Ascending aorta (tissue), 2 donors: ENCODE results near the gene PHACTR3. TPM values are rescaled to one million over a fixed set of nuclear protein-coding genes. Genes with fewer than 3 reads are reported as not detected.

Source experiments
- DNase-seq, 2 donors: peaks; one replicate each; pipeline ENCODE4 v3.0.0-alpha.2; 2019; ENCODE audit warnings: low spot score in 2 of 2
- H3K27ac ChIP-seq, 2 donors: fragments of 200-600 bp; sonication (generic); one replicate each; pipeline ENCODE4 v1.5.1; 2016 to 2017; ENCODE audit warnings: mild to moderate bottlenecking in 1 of 2
- H3K27me3 ChIP-seq: fragments of 200-600 bp; sonication (generic); one replicate; pipeline ENCODE4 v1.5.1; 2017
- H3K36me3 ChIP-seq, 2 donors: fragments of 200-600 bp; sonication (generic); one replicate each; pipeline ENCODE4 v1.5.1; 2016
- H3K4me1 ChIP-seq, 2 donors: fragments of 200-600 bp; sonication (generic); one replicate each; pipeline ENCODE4 v1.5.1; 2016 to 2017; ENCODE audit warnings: mild to moderate bottlenecking in 1 of 2
- H3K4me3 ChIP-seq, 2 donors: fragments of 200-600 bp; sonication (generic); one replicate each; pipeline ENCODE4 v1.5.1; 2016 to 2017; ENCODE audit warnings: mild to moderate bottlenecking in 1 of 2
- H3K9me3 ChIP-seq, 2 donors: fragments of 200-600 bp; sonication (generic); one replicate each; pipeline ENCODE4 v1.5.1; 2016
- intact Hi-C: fragments of 100-400 bp; cut with DNase I; formaldehyde crosslinking; loops from one replicate; pipeline ENCODE4 v1.15.1; 2023
- total RNA-seq: library from RNA; depleted of rRNA; stranded (reverse); fragments of >200 nt; gene quantifications from one replicate; pipeline ENCODE4 v1.1.0, GENCODE V29; 2016
- TF ChIP-seq, protein P1 (sequence below), 3 experiments: fragments of 200-600 bp in 2 of 3; fragments of 450-650 bp in 1 of 3; sonication (generic) in 2 of 3; IDR thresholded peaks; one replicate each; pipeline ENCODE4 v1.5.1; 2016 to 2019; ENCODE audit warnings: antibody characterized with exemption in 3 of 3, mild to moderate bottlenecking in 1 of 3, moderate library complexity in 1 of 3

Gene PHACTR3
- total RNA-seq, 1 donor from 2014 or later: not detected

DNA sequence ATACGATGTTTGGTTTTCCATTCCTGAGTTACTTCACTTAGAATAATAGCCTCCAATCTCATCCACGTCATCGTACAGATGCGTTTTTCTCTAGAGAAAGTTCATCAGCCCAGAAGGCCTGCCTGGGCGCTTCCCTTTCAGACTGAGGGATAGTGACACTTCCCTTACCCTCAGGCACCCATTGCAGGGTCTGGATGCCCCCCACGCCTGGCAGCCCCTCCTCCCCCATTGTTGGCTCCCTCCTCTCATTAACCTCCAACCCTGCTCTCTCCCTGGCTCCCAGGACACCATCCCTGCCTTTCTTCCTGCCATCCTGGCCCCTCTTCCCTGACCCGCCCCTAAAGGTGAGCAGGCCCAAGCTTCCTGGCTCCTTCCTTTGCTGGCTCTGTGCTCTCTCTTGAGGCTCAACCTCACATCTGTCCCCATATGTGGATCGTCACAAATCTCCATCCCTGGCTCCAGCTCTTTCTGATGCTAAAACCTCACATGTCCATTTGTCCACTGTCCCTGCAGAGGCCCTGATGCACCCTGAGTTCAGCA, 183.9 kb downstream of the PHACTR3 start:
- no peaks in the 10 kb centered on the region for H3K27me3 ChIP-seq
- intact Hi-C loops: no loop called here

DNA sequence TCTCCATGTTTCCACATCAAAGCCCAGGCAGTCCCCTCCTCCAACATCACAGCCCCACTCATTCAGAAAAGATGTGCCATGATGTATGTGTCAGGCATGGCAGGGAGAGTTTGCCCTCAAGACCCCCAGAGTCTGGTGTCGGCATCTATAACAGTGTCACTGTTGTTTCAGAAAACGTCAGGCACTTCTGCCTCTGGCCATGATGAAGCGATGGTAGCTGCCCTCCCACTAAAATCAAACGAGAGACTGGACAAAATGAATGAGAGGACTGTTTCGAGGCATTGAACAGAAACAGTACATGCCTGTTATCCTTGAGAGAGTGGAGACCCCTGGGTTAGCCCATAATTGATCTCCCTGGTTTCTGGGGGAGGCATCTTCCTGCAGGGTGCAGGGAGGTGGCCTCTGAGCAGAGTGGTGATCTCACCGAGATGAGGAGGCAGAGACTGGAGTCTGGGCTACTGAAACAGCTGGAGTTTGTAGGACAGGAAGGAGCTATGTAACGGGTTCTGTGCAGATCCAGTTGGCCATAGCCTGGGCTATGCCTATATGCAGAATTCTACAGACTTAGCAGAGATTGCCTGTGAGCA, 184.6 kb downstream of the PHACTR3 start:
- H3K4me1 ChIP-seq: no peaks in the 10 kb centered on the region
- TF ChIP-seq, protein P1, sequence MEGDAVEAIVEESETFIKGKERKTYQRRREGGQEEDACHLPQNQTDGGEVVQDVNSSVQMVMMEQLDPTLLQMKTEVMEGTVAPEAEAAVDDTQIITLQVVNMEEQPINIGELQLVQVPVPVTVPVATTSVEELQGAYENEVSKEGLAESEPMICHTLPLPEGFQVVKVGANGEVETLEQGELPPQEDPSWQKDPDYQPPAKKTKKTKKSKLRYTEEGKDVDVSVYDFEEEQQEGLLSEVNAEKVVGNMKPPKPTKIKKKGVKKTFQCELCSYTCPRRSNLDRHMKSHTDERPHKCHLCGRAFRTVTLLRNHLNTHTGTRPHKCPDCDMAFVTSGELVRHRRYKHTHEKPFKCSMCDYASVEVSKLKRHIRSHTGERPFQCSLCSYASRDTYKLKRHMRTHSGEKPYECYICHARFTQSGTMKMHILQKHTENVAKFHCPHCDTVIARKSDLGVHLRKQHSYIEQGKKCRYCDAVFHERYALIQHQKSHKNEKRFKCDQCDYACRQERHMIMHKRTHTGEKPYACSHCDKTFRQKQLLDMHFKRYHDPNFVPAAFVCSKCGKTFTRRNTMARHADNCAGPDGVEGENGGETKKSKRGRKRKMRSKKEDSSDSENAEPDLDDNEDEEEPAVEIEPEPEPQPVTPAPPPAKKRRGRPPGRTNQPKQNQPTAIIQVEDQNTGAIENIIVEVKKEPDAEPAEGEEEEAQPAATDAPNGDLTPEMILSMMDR (IDR thresholded peaks at IDR 0.05): no peak
- no peaks in the 10 kb centered on the region for H3K27me3 ChIP-seq
- intact Hi-C loops: no loop called here
- DNase-seq: no peak
- H3K27ac ChIP-seq: no peak overlapping the region
- H3K4me3 ChIP-seq: no peak overlapping the region
- H3K9me3 ChIP-seq: peaks cover 0 to 6% of the 10 kb centered on the region in 2 donors
- no peaks in the 10 kb centered on the region for H3K36me3 ChIP-seq

More for the DNA sequence above, 183.9 kb downstream of the PHACTR3 start:
- Histone ChIP-seq H3K4me3 (no peak overlapping the region), H3K9me3 (peaks cover 0 to 6% of the 10 kb centered on the region in 2 donors), H3K4me1 (no peaks in the 10 kb centered on the region), H3K36me3 (no peaks in the 10 kb centered on the region), H3K27ac (no peak overlapping the region)
- TF ChIP-seq, protein P1 (IDR thresholded peaks at IDR 0.05): no peak
- DNase-seq: no peak

DNA sequence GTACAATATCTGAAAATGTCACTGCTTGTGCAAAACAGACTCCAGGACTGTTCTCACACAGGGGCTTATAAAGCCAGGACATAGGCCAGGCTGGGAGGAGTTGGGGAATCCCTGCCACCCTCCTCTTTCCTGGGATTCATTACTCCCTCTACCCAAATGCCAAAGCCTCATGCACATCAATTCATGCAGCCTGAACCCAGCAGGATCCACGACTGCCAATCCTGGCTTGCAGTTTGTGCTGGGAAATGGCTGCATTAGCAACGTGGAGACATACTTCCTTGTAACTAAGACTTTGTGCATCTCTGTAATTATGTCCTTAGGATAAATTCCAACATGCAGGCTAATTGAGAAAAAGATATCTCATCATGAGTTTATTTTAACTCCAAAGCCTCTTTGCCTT, 185.3 kb downstream of the PHACTR3 start:
- Histone ChIP-seq H3K36me3 (no peaks in the 10 kb centered on the region), H3K4me1 (no peaks in the 10 kb centered on the region), H3K9me3 (peaks cover 0 to 6% of the 10 kb centered on the region in 2 donors), H3K4me3 (no peak overlapping the region), H3K27ac (no peak overlapping the region), H3K27me3 (no peaks in the 10 kb centered on the region)
- intact Hi-C loops: no loop called here
- no peak for DNase-seq
- TF ChIP-seq, protein P1 (IDR thresholded peaks at IDR 0.05): no peak

DNA sequence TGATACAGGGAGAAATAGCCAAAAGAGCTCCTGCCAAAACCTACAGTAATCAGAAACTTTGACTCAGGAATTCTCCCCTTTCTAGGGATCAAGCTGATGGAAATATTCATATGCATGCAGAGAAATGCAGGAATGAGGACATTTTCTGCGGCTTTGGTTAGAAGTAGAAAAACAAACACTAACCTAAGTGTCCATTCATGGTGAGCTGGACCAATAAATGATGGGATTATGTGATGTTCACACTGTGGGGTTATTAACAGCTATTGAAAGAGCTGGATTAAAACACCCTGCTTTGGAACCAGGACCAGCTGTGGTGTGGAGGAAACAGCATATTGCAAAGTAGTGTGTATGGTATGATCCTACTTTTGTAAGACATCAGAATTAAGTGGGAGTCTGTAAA, 186.0 kb downstream of the PHACTR3 start:
- TF ChIP-seq, protein P1 (IDR thresholded peaks at IDR 0.05): no peak
- Histone ChIP-seq H3K36me3 (no peaks in the 10 kb centered on the region), H3K9me3 (peaks cover 0 to 6% of the 10 kb centered on the region in 2 donors), H3K4me1 (no peaks in the 10 kb centered on the region), H3K4me3 (no peak overlapping the region), H3K27ac (no peak overlapping the region), H3K27me3 (no peaks in the 10 kb centered on the region)
- DNase-seq: no peak
- intact Hi-C loops: no loop called here

DNA sequence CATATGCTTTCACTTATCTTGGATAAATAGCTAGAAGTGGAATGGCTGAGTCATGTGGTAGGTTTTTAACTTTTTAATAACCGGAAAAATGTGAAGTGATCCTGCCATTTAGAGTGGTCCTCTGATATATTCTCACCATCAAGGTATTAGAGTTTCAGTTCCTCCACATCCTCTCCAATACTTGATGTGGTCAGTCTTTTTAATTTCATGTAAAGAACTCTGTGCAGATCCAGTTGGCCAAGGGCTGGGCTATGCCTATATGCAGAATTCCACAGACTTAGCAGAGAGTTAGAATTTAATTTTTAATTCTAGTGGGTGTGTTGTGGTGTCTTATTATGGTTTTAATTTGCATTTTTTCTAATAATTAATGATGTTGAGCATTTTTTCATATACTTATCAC, 188.0 kb downstream of the PHACTR3 start:
- H3K36me3 ChIP-seq: no peaks in the 10 kb centered on the region
- no peak for DNase-seq
- H3K4me3 ChIP-seq: no peak overlapping the region
- H3K9me3 ChIP-seq: peaks cover 0 to 6% of the 10 kb centered on the region in 2 donors
- no peak overlapping the region for H3K27ac ChIP-seq
- TF ChIP-seq, protein P1 (IDR thresholded peaks at IDR 0.05): no peak
- no peaks in the 10 kb centered on the region for H3K27me3 ChIP-seq
- intact Hi-C loops: no loop called here
- H3K4me1 ChIP-seq: no peaks in the 10 kb centered on the region
